Loucy (cell line): ENCODE data around the gene DLK1.

Experiments used
- CTCF ChIP-seq: fragments of 200-600 bp; sonication (generic); conservative IDR thresholded peaks from 2 replicates; pipeline ENCODE4 v1.5.1; 2014; ENCODE audit warnings: mild to moderate bottlenecking, antibody characterized with exemption, low read length
- EZH2phosphoT487 ChIP-seq: fragments of 200-600 bp; IDR thresholded peaks from 2 replicates; pipeline ENCODE4 v1.6.1; 2018; ENCODE audit warnings: antibody characterized with exemption, mild to moderate bottlenecking, moderate library complexity, borderline replicate concordance

- TF ChIP-seq CTCF (no peak), EZH2phosphoT487 (no peak)
Measured at GRCh38 chr14:100738704-100739131, 12.0 kb downstream of the DLK1 start.
